ENCODE measurements around the gene LCN12.

The LCN12 gene

DNA sequence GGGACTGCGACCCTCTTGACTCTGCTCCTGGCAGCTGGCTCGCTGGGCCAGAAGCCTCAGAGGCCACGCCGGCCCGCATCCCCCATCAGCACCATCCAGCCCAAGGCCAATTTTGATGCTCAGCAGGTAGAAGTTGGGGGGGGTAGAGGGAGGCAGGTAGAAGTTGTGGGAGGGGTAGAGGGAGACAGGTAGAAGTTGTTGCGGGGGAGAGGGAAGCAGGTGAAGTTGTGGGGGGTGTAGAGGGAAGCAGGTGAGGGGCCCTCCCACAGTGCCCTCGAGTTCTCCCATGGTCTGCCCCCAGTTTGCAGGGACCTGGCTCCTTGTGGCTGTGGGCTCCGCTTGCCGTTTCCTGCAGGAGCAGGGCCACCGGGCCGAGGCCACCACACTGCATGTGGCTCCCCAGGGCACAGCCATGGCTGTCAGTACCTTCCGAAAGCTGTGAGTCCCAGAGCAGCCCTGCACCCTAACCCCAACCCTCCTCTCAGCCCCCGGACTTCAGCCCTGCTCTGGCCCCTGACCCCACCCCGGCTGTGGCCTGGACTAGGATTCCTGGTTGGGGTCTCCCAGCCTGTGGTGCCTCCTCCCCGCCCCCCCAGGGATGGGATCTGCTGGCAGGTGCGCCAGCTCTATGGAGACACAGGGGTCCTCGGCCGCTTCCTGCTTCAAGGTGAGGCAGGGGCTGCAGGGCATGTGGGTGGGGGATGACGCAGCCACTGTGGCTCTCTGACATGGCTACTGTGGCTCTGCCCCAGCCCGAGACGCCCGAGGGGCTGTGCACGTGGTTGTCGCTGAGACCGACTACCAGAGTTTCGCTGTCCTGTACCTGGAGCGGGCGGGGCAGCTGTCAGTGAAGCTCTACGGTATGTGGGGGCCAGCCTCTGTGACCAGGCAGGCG, 6.5 kb upstream of the LCN12 start:
- no peak for DNase-seq

DNA sequence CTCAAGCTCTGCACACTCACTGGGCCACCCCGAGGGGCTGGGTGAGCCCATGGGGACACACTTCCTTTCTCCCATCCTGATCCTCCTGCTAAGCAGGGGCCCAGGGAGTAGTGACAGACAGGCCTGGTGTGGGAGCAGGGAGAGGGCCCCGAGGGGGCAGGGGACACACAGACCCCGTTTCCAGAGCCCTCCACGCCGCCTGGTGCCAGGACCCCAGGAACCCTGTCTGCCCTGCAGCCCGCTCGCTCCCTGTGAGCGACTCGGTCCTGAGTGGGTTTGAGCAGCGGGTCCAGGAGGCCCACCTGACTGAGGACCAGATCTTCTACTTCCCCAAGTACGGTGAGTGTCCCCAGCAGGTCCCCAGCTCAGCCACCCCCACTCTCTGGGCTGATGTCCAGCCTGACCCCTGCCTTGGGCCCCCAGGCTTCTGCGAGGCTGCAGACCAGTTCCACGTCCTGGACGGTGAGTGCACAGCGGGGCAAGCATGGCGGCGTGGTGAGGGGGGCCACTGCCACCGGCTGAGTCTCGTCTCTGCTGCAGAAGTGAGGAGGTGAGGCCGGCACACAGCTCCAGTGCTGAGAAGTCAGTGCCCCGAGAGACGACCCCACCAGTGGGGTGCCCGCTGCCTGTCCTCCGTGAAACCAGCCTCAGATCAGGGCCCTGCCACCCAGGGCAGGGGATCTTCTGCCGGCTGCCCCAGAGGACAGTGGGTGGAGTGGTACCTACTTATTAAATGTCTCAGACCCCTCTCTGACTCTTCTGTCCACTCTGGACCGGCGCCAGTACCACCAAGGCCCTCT, 5.6 kb upstream of the LCN12 start:
- no peak for DNase-seq

DNA sequence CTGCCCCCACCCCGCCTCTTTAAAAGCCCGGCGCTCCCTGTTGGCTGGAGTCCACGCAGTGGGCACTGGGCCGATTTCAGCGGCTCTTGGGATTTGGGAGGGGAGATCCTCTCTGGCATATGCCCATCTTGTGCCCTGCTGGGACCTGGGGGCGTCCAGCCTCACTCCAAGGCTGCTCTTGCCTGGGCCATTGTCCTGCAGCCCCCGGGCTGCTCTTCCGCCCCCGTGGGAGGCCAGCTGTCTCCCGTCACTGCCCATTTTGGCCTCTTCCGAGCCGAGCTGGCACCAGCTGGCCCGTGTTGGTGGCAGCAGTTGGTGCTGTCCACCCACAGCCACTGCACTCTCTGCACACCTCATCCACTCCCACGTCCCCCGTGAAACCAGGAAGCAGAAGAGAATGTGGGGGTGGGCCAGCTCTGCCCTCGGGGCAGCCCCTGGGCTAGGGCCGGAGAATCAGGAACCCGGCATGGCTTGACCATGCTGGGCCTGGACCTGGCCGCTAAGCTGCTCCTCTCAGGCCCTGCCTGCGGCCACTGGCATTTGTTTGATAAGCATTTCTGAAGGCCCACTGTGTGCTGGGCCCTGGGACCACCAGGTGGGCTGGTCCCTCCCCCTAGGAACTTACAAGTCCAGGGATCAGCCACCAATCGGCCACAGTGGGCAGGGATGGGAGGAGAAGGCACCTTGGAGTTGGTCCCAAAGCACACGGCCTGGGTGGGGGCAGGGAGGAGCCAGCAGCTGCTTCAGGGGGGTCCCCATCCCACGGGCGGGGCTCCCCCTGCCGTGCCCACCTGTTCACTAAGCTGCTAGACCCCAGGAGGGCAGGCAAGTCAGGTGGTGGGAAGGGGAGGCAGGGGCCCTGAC, 4.8 kb upstream of the LCN12 start:
- DNase-seq = no peak

DNA sequence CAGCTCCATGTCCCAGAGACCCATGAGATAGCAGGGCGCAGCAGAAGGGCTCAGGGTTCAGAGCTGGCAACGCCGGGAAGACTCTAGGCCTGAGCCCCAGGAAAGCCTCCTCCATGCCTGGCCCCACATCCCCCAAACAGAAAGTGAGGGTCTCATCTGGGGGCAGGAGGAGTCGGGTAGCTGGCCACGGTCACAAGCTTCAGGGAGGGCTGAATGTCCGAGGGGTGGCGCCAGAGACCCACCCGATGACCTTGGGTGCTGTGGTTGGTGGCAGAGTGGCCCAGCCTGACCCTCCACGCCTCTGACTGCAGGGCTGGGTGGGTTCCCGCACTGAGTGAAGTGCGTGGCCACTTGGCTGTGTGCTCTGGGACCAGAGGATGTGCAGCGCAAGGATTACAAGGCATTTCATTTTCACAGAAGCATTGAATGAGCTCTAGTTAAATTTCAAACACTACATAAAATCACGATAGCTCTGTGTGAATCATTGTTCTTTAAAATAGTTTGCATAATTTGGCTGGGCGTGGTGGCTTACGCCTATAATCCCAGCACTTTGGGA, 4.0 kb upstream of the LCN12 start:
- DNase-seq = no peak

DNA sequence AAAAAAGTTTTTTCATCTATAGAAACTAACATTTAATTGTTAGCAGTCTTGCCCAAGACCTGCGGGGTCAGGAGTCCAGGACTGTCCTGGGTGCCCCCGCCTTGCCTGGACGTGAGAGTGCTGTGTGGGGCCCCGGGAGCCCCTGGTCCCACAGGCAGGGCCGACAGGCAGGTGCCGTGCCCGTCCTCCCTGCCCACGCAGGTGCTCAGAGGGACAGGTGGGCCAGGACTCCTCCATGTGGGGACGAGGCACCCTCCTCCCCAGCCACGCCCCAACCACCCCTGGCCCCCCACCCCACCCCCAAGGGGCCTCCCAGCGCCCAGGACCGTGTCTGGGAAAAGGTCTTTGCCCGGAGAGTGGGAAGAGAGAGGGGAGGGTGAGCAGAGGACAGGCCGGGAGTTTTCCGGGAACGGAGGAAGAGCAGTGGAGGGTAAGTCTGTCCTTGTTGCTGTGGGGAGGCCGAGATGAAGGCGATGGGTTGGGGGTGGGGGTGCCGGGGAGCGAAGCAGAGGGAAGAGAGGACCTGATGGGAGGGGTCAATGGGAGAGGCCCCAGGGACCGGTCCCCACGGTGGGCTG, 2.7 kb upstream of the LCN12 start:
- DNase-seq = no peak

DNA sequence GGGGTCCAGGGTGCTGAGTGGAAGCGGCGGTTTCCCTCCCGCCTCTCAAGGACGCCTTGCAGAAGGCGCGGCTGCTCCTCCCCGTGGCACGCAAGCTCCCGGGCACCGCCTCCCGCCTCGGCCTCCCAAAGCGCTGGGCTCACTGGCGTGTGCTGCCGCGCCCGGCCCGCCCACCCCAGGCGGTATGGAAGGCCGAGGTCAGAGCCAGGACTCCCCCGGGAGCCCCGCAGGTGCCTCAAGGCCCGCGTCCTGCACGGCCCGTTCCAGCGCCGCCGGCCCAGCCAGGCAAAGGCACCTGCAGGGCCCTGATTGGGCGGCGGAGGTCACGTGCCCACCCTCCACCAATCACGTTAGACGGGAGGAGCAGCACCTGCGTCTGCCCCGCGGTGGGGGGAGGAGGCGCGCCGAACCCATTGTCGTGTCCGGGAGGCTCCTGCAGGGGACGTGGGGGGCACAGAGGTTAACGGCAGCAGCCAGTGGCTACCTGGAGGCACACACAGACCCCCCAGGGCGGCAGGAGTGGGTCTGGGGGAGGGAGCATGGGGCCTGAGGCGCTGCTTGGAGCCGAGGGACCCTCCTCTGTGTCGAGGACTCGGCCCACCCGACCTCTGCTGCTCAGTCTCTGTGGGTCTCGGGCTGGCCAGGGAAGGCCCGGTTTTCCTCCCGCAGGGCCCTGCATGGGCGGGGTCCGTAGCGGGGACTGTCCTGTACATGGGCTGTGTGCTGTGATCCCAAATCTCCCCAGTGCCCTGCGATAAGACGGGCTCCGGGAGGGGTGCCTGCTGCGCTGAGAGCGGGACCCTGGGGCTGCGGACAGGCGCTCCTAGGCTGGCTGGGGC, 2.0 kb upstream of the LCN12 start:
- DNase-seq = peak; percentile 94

DNA sequence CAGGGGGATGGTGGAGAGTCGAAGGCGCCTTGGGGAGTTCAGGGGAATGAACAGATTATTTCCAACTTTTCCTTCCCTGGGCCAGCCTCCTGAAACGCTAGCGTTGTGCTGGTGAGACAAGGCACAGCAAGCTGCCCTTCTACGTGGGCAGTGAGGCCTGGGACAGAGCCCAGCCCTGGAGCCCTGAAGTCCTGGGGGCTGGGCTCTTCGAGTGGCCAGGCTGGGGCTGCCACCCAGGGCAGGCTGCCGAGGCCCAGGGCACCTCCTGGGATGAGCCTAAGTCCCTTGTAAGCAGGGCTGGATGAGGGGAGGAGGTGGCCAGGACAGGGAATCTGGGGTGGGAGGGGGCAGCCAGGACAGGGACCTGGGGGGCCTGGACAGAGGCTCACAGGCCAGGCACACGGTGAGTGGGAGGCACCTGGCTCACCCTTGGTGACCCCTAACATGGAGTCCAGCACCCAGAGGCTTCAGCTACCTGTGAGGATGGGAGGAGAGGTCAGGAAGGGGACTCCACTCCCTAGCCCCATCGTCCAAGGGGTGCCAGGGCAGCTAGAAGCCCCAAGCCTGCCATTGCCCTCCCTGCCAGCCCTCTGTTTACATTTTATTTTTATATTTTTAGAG, 1.3 kb upstream of the LCN12 start:
- no peak for DNase-seq

DNA sequence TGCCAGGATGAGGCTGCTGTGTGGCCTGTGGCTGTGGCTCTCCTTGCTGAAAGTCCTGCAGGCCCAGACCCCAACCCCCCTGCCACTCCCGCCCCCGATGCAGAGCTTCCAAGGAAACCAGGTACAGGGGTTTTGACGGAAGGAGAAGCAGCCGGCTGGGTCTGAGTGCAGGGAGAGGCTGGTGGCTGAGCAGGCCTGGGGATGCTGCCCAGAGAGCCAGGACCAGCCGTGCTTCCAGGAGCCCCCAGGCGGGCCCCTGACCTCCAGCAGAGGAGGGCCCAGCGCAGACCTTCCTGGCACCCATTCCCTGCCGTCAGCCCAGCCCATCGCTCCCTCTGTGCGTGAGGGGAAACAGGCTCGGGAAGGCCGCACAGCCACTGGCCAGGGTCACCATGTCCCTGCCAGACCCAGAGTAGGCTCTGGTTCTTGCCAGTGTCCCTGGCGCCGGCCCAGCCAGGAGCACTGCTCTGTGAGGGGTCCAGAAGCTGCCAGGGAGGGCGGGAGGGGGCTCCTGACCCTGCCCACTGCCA, 313 bp downstream of the LCN12 start:
- no peak for DNase-seq

DNA sequence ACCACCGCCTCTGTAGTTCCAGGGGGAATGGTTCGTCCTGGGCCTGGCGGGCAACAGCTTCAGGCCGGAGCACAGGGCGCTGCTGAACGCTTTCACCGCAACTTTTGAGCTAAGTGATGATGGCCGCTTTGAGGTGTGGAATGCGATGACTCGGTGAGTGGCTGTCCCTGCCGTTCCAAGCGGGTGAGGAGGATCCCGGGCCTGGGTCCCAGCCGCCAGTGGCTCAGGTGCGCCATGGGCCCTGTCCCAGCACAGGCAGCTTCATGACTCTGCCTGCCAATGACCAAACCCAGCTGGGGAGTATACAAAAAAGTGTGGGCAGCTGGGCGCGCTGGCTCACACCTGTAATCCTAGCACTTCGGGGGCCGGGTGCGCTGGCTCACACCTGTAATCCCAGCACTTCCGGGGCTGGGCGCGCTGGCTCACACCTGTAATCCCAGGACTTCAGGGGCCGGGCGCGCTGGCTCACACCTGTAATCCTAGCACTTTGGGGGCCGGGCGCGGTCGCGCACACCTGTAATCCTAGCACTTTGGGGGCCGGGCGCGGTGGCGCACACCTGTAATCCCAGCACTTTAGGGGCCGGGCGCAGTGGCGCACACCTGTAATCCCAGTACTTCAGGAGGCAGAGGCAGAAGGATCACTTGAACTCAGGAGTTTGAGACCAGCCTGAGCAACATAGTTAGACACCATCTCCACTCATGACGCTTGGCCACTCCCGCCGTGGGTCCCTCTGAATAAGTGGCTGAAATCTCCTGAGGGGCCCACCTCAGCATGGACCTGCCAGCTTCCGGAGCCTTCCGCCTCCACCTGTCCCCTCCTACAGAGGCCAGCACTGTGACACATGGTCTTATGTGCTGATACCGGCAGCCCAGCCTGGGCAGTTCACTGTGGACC, 1.1 kb downstream of the LCN12 start:
- no peak for DNase-seq

DNA sequence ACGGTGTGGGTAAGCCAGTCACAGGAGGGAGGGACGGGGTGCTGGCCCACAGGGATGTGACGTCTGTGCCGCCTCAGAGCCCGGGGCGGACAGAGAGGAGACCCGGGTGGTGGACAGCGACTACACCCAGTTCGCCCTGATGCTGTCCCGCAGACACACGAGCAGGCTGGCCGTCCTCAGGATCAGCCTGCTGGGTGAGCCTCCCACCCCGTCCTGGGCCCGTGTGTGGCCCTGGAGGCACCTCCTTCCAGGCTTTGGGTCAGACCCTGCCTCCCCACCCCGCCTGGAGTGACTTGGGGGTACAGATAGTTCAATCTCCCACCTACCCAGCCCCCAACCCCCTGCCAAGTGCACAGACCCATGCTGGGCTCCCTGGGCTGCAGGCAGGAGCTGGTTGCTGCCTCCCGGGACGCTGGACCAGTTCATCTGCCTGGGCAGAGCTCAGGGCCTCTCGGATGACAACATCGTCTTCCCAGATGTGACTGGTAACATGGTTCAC, 1.7 kb downstream of the LCN12 start:
- no peak for DNase-seq

DNA sequence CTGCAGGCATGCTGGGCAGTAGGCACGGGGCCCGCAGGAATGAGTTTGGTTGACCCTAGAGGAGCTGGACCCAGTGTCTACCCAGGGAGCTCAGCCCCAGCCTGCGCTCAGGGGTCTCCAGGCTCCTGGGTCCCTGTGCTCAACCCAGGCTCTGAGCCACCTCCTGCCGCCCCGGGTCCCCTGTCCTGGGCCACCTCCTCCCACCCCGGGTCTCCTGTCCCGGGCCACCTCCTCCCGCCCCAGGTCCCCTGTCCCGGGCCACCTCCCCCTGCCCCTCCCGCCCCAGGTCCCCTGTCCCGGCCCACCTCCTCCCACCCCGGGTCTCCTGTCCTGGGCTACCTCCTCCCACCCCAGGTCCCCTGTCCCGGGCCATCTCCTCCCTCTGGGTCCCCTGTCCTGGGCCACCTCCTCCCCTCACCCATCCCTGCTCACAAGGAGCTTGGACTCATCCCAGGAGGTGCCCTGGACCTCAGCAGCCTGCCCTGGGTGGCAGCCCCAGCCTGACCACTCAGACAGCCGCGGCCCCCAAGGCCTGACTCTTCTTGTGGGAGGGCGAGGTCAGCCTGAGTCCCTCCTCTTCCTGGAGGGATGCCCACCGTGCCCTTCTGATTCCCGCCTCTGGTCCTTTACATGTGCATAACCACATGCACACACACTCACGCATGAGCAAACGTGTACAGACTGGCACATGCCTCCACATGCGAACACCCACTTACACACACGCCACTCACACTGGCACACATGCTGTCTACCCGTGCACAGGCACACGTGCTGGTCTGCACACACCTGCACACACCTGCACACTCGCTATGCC, 2.4 kb downstream of the LCN12 start:
- no peak for DNase-seq

DNA sequence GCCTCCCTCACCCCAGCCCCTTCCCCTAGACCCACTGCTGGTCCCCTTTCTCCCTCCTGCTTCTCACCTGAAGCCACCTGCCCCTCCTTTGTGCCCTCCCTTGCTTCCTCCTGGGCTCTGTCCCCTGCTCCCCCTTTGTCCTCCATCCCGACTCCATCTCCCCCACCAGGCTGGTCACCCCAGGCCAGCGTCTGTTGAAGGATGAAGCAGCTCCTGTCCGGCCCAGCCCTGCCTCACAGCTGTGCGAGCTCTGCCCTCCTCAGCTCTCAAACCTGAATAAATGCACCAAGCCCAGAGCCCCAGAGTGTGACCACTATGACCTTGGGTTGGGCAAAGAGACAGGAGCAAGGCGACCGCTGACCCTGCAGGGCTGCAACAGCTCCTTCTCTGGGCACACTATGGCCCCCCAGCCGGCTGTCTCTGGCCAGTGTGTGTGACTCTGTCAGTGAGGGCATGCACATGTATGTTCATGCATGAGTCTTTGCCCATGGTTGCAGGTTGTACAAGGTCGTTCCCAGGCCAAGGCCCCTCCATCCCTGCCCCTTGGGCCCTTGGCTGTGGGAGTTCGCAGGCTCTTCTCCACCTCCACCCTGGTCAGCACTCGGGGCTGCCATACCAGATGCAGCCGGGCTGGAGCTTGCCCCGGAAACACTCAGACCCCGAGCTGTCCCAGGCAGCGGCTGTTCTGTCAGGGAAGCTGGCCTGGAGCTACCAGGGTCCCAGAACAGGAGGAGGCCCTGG, 3.3 kb downstream of the LCN12 start:
- DNase-seq = no peak

DNA sequence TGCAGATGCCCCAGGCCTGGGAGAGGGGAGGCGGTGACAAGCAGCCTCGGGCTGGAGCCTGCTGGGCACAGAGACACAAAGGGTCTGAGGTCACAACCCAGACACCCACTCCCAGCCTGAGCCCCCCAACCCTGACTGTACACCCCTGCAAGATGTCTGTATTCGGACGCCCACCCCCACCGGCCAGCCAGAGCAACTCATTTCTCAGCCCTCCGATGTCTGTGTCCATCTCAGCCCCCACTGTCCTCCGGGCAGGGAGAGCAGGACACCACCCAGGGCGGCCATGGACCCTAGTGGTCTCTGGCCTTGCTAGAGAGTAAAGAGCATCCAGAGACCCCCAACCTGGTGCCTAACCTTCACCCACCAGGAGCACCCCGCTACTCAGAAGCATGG, 3.9 kb downstream of the LCN12 start:
- no peak for DNase-seq

DNA sequence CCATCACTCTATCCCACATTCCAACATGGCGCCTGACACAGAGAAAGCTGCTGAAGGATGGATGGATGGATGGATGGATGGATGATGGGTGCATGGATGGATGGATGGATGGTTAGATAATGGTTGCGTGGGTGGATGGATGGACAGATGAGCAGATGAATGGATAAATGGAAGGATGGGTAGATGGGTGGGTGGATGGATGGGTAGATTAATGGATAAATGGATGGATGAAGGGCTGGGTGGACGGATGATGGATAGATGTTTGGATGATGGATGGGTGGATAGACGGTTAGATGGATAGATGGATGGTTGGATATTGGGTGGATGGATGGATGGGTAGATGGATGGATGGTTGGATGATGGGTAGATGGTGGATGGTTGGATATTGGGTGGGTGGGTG, 4.5 kb downstream of the LCN12 start:
- no peak for DNase-seq

DNA sequence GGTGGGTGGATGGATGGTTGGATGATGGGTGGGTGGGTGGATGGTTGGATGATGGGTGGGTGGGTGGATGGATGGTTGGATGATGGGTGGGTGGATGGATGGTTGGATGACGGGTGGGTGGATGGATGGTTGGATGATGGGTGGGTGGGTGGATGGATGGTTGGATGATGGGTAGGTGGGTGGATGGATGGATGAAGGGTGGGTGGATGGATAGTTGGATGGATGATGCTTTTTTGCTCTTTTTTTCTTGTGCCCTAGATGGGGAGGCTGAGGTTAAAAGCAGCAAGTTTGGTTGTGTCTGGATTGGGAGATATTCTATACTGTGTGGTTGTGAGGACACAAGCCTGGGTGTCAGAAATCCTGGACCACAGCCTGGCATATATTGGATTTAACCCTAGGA, 5.4 kb downstream of the LCN12 start:
- DNase-seq = no peak

DNA sequence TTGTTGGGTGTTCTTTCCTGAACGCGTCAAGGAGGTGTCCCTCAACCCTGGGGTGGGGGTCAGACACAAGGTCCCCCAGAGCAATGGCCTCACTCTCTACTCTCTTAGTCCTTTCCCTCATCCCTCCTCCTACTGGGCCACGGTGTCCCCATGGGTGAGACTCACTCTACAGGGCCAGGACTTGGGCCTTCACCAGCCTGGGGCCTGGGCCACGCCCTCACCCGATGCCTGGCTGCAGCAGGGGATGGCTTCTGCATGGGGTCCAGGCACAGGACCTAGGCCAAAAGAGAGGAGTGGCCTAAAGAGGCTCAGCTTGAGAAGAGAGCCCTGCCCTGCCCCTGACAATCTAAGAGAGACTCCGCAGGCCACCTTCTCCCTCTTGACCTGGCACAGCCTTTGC, 5.8 kb downstream of the LCN12 start:
- no peak for DNase-seq

DNA sequence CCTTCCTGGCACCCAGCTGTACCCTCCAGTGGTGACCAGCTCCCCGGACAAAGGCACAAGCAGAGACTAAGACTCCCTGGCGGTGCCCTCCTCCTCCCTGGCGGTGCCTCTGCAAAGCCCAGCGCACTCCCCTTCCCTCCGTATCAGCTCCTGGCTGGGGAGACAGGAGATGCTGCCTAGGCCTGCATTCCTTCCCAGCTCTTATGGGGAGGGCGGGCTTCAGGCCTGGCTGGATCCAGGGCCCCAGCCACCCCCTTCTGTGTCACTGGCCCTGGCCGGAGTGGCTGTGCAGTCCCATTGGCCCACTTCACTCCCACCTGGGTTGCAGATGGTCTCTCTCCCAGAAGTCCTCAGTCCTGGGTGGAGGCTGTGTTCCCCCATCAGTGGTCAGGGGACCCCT, 6.4 kb downstream of the LCN12 start:
- no peak for DNase-seq
